SK-N-MC (cell line): ENCODE measurements around the gene DLGAP3.

Experiments
- EZH2 ChIP-seq: fragments of 200-600 bp; sonication (generic); IDR thresholded peaks from one replicate; pipeline ENCODE4 v1.6.1; 2017; ENCODE audit warnings: antibody characterized with exemption
- POLR2AphosphoS5 ChIP-seq: IDR thresholded peaks from 2 replicates; pipeline ENCODE4 v1.6.1; 2012; ENCODE audit warnings: mild to moderate bottlenecking, low read depth, low read length, borderline replicate concordance

GRCh38 chr1:34905098-34905459 lies 24.4 kb downstream of the DLGAP3 start:
- TF ChIP-seq POLR2AphosphoS5 (no peak), EZH2 (no peak)
